Endothelial cell of umbilical vein (primary cell): ENCODE measurements around the gene HOPX. TPM values are rescaled to one million over a fixed set of nuclear protein-coding genes. Genes with fewer than 3 reads are reported as not detected.

Source experiments
- BruUV-seq: library from RNA; stranded (reverse); fragments of 400-500 nt; replicated peaks from 2 replicates; lab custom pipeline; 2021; lab: Mats Ljungman, UMichigan
- CTCF ChIA-PET: fragments of 300-600, 350-600 bp; sonication (Branson Sonifier 250); formaldehyde crosslinking; loops from one replicate; lab custom pipeline; 2021; ENCODE audit warnings: antibody characterized with exemption, inconsistent platforms; lab: Charles Lee
- POLR2A ChIA-PET: fragments of 300-600, 350-600 bp; sonication (Branson Sonifier 250); formaldehyde crosslinking; loops from one replicate; lab custom pipeline; 2021; ENCODE audit warnings: antibody characterized with exemption, inconsistent platforms; lab: Charles Lee
- DNase-seq: peaks from one replicate; pipeline ENCODE4 v3.0.0-alpha.2; 2011; ENCODE audit warnings: low read depth, low spot score
- FAIRE-seq: peaks from 2 replicates; lab custom pipeline; 2011; peaks lifted over from hg19 to GRCh38; lab: Jason Lieb, UNC
- H2AFZ ChIP-seq: 2 replicates; pipeline ENCODE4 v1.6.0; 2012; ENCODE audit warnings: low read depth, low read length, control low read depth, inconsistent platforms
- H3K27ac ChIP-seq: 2 replicates; pipeline ENCODE4 v1.5.1; 2011; ENCODE audit warnings: low read depth, mild to moderate bottlenecking, control low read depth, low read length, moderate library complexity; ENCODE audit not compliant: insufficient read depth
- H3K27me3 ChIP-seq, 2 experiments: 2 replicates each; pipeline versions ENCODE4 v1.6.0 to v1.6.1; 2011; ENCODE audit warnings: low read length in 2 of 2, mixed read lengths in 1 of 2; ENCODE audit not compliant: control insufficient read depth in 2 of 2, insufficient read depth in 2 of 2
- H3K36me3 ChIP-seq, 2 experiments: 2 replicates in 1 of 2; 3 replicates in 1 of 2; pipeline ENCODE4 v1.5.1; 2011; ENCODE audit warnings: low read length in 2 of 2, mild to moderate bottlenecking in 1 of 2, moderate library complexity in 1 of 2; ENCODE audit not compliant: control insufficient read depth in 2 of 2, insufficient read depth in 2 of 2; ENCODE audit errors: extremely low read depth in 1 of 2
- H3K4me1 ChIP-seq: 3 replicates; pipeline ENCODE4 v1.5.1; 2011; ENCODE audit warnings: mild to moderate bottlenecking, low read length; ENCODE audit not compliant: control insufficient read depth, insufficient read depth; ENCODE audit errors: extremely low read depth
- H3K4me2 ChIP-seq: 2 replicates; pipeline ENCODE4 v1.6.1; 2011; ENCODE audit warnings: low read length, control low read depth, mixed read lengths; ENCODE audit not compliant: insufficient read depth
- H3K4me3 ChIP-seq, 3 experiments: fragments of 200-600 bp in 1 of 3; sonication (generic), shearing (Covaris generic) in 1 of 3; replicated peaks in 1 of 3; 2 replicates each; pipeline ENCODE4 v1.5.1; 2011 to 2016; ENCODE audit warnings: control low read depth in 3 of 3, low read length in 3 of 3, mild to moderate bottlenecking in 2 of 3, inconsistent platforms in 1 of 3, low read depth in 1 of 3, moderate library complexity in 1 of 3; ENCODE audit not compliant: insufficient read depth in 1 of 3
- H3K79me2 ChIP-seq: 2 replicates; pipeline ENCODE4 v1.6.0; 2012; ENCODE audit warnings: low read length, inconsistent platforms; ENCODE audit not compliant: control insufficient read depth, insufficient read depth
- H3K9ac ChIP-seq: replicated peaks from 2 replicates; pipeline ENCODE3; 2011; ENCODE audit warnings: low read length, control low read depth; ENCODE audit not compliant: insufficient read depth; ENCODE audit errors: extremely low read depth
- H3K9me1 ChIP-seq: replicated peaks from 3 replicates; pipeline ENCODE4 v1.6.0; 2011; ENCODE audit warnings: mild to moderate bottlenecking, low read length; ENCODE audit not compliant: control insufficient read depth, insufficient read depth; ENCODE audit errors: extremely low read depth
- H3K9me3 ChIP-seq: replicated peaks from 2 replicates; pipeline ENCODE4 v1.5.1; 2012; ENCODE audit warnings: low read length, inconsistent platforms; ENCODE audit not compliant: control insufficient read depth, insufficient read depth
- H4K20me1 ChIP-seq: replicated peaks from 2 replicates; pipeline ENCODE3; 2011; ENCODE audit warnings: mild to moderate bottlenecking, low read length; ENCODE audit not compliant: control insufficient read depth, insufficient read depth; ENCODE audit errors: extremely low read depth
- EZH2 ChIP-seq: IDR thresholded peaks from 2 replicates; pipeline ENCODE4 v1.6.1; 2012; ENCODE audit warnings: borderline replicate concordance, low read depth, mild to moderate bottlenecking, moderate library complexity, low read length, inconsistent platforms; ENCODE audit not compliant: severe bottlenecking
- FOS ChIP-seq: IDR thresholded peaks from 2 replicates; pipeline ENCODE4 v1.6.1; 2011; ENCODE audit warnings: mild to moderate bottlenecking, low read length, moderate library complexity, borderline replicate concordance; ENCODE audit not compliant: insufficient read depth
- GATA2 ChIP-seq: IDR thresholded peaks from 2 replicates; pipeline ENCODE4 v1.7.0; 2011; ENCODE audit warnings: low read depth, mild to moderate bottlenecking, moderate library complexity, mixed read lengths, low read length; ENCODE audit not compliant: insufficient read length, insufficient read depth
- JUN ChIP-seq: IDR thresholded peaks from 2 replicates; pipeline ENCODE4 v1.6.1; 2011; ENCODE audit warnings: borderline replicate concordance, low read depth; ENCODE audit not compliant: insufficient read length, insufficient read depth
- MYC ChIP-seq: IDR thresholded peaks from one replicate; pipeline ENCODE4 v1.6.1; 2011; ENCODE audit warnings: mild to moderate bottlenecking, low read depth, low read length
- POLR2A ChIP-seq: IDR thresholded peaks from 2 replicates; pipeline ENCODE4 v1.6.1; 2012; ENCODE audit warnings: low read depth, mild to moderate bottlenecking, control low read depth, low read length
- POLR2AphosphoS5 ChIP-seq: IDR thresholded peaks from 2 replicates; pipeline ENCODE4 v1.6.1; 2012; ENCODE audit warnings: low read depth, mild to moderate bottlenecking, control low read depth, low read length, moderate library complexity; ENCODE audit not compliant: insufficient read depth
- dilution Hi-C: fragments of 300-500 bp; cut with MboI; formaldehyde crosslinking; loops from one replicate; pipeline ENCODE4 v1.15.0; 2019; ENCODE audit warnings: low sequenced_read_pairs; ENCODE audit not compliant: extremely low pct_ligation_motif_present
- intact Hi-C: fragments of 100-400 bp; cut with micrococcal nuclease; formaldehyde crosslinking; loops from one replicate; pipeline ENCODE4 v1.10.0; 2022
- polyA plus RNA-seq, 4 experiments: library from polyadenylated mRNA; depleted of rRNA in 3 of 4; stranded (reverse) in 3 of 4; unstranded in 1 of 4; fragments of >200 nt; gene quantifications; 2 replicates each; pipeline versions ENCODE4 v1.2.1 to v1.2.3, GENCODE V29; 2011 to 2012; ENCODE audit warnings: missing spikeins in 1 of 4
- total RNA-seq: library from RNA; stranded (reverse); gene quantifications from 2 replicates; pipeline ENCODE4 v1.2.3, GENCODE V29; 2021
- TF ChIP-seq, protein P1 (sequence below), 2 donors: IDR thresholded peaks; 1 replicate in 1 of 2; 2 replicates in 1 of 2; pipeline ENCODE4 v1.5.1; 2011; ENCODE audit warnings: low read length in 2 of 2, mild to moderate bottlenecking in 2 of 2, moderate library complexity in 2 of 2, control low read depth in 1 of 2, inconsistent platforms in 1 of 2, low read depth in 1 of 2; ENCODE audit not compliant: insufficient read depth in 1 of 2; ENCODE audit errors: extremely low read depth in 1 of 2
- TF ChIP-seq, protein P2 (sequence below): IDR thresholded peaks from 2 replicates; pipeline ENCODE4 v1.6.1; 2011; ENCODE audit not compliant: insufficient read depth, insufficient read length

Gene HOPX
- total and polyA plus RNA-seq, 2 donors (not counting 3 experiments of a cell fraction or from before 2014, with no cell fraction given) = 3.8 to 5.8 TPM

DNA sequence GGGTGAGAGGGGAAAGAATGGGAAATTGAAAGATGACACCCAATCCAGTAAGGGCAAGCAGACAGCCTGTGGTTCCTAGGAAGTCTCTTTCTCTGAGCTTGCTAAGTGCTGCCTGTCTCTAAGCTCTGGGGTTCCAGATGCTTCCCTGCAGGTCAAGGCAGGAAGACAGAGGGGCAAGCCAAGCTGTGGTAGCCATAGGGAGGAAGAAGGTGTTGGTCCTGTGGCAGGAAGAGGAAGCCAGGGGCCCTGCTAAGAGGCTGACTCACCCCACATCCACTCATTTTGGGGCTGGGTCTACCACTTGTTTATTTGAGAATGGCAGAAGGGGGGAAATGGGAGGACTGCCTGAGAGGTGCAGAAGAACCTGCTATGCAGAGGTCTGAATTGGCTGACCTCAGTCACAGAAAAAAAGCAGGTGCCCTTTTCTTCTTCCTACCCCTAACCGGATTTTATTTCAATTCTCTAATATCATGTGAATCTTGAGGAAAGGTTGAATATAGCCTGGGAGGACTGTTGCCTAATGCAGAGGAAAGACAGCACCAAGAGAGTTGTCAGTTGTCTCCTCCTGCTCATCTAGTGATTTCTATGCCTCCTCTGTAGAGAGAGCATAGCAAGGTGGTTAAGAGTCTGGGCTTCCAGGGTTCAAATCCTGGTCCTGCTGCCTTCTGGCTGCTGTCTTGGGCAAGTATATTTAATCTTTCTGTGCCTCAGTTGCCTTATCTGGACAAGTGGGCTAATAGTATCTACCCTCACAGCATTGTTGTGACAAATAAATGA is 27.4 kb downstream of the HOPX start:
- Histone ChIP-seq H3K4me2 (peak overlapping the region; percentile 59), H3K9me1 (no peaks in the 10 kb centered on the region), H3K9ac (no peak overlapping the region), H3K36me3 (no peaks in the 10 kb centered on the region), H3K9me3 (no peaks in the 10 kb centered on the region), H3K79me2 (no peaks in the 10 kb centered on the region), H3K4me3 (no peak overlapping the region), H3K4me1 (peaks cover 26% of the 10 kb centered on the region), H2AFZ (peak overlapping the region; percentile 46), H3K27ac (no peak overlapping the region), H3K27me3 (peaks cover 0 to 9% of the 10 kb centered on the region in 2 experiments), H4K20me1 (no peaks in the 10 kb centered on the region)
- ChIA-PET POLR2A (no interaction called here), CTCF (interaction anchor here (1.1 to 3.6 kb wide), 5 partner anchors 13 to 510 kb away, joined by 3 to 25 read pairs (median 16); no protein-coding TSS in a partner anchor)
- no TSS peak for BruUV-seq
- TF ChIP-seq POLR2AphosphoS5 (peak; percentile 71), FOS (peak; percentile 92), EZH2 (no peak), MYC (no peak), JUN (no peak), POLR2A (peak; percentile 37), GATA2 (peak; percentile 41)
- TF ChIP-seq, protein P1, sequence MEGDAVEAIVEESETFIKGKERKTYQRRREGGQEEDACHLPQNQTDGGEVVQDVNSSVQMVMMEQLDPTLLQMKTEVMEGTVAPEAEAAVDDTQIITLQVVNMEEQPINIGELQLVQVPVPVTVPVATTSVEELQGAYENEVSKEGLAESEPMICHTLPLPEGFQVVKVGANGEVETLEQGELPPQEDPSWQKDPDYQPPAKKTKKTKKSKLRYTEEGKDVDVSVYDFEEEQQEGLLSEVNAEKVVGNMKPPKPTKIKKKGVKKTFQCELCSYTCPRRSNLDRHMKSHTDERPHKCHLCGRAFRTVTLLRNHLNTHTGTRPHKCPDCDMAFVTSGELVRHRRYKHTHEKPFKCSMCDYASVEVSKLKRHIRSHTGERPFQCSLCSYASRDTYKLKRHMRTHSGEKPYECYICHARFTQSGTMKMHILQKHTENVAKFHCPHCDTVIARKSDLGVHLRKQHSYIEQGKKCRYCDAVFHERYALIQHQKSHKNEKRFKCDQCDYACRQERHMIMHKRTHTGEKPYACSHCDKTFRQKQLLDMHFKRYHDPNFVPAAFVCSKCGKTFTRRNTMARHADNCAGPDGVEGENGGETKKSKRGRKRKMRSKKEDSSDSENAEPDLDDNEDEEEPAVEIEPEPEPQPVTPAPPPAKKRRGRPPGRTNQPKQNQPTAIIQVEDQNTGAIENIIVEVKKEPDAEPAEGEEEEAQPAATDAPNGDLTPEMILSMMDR (IDR thresholded peaks at IDR 0.05; ENCODE audit: extremely low read depth in 1 of 2, insufficient read depth in 1 of 2, low read depth in 1 of 2, low read length in 2 of 2) = no peak
- TF ChIP-seq, protein P2, sequence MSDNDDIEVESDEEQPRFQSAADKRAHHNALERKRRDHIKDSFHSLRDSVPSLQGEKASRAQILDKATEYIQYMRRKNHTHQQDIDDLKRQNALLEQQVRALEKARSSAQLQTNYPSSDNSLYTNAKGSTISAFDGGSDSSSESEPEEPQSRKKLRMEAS = no peak
- peak; percentile 83 for FAIRE-seq
- intact Hi-C loops (no loop called here), dilution Hi-C loops (no loop called here)
- peak; percentile 70 for DNase-seq
